Measurements from ENCODE around the gene IGF1R. TPM values are rescaled to one million over a fixed set of nuclear protein-coding genes. Genes with fewer than 3 reads are reported as not detected.
A peak's percentile ranks its signal among the peaks of the same experiment; 100 is the strongest.

Gene IGF1R
- total and polyA plus RNA-seq, 3 experiments from 2014 or later: 2.1 to 11.3 (median 10.9) TPM

DNA sequence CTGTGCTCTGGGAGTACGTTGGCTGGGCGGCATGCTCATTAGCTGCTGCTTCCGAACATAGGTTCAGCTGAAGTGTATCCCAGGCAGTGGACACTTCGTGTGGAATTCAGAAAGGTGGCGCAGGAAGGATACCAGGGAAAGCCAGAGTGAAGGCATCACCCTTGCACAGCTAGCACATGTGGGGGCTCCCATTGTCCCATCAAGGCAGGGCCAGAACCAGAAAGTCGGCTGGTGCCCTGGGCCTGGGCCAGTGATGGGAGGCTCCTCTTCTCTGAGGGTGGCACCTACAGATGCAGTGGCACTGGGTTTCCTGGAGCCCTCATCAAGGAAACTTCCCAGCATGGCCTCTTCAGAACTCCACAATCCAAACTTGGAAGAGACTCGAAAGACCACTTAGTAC is 302.7 kb downstream of the IGF1R start:
- Mint-ChIP-seq H3K27me3 (no peaks in the 10 kb centered on the region), H3K4me1 (peaks cover 17 to 18% (median 18%) of the 10 kb centered on the region in 3 donors), H3K4me3 (no peak overlapping the region), H3K9me3 (no peaks in the 10 kb centered on the region), H3K36me3 (peaks cover 0 to 7% (median 0%) of the 10 kb centered on the region in 3 donors), H3K27ac (peak overlapping the region in 1 of 8 donors; percentile 66)
- CTCF ChIA-PET: no interaction called here
- no peaks in the 10 kb centered on the region for H3K9me3 ChIP-seq (ENCODE audit: low read length)
- H3K27me3 ChIP-seq (ENCODE audit: insufficient read depth, low read length, poor library complexity, severe bottlenecking): no peaks in the 10 kb centered on the region
- no peak overlapping the region for H3K27ac ChIP-seq (ENCODE audit: low read depth, low read length)
- H3K4me1 ChIP-seq (ENCODE audit: insufficient read depth, low read length): no peaks in the 10 kb centered on the region
- POLR2A ChIA-PET: no interaction called here
- DNase-seq: no peak
- H3K36me3 ChIP-seq (ENCODE audit: insufficient read depth, low read length): no peaks in the 10 kb centered on the region
- no peak overlapping the region for H3K4me3 ChIP-seq (ENCODE audit: low read length)

DNA sequence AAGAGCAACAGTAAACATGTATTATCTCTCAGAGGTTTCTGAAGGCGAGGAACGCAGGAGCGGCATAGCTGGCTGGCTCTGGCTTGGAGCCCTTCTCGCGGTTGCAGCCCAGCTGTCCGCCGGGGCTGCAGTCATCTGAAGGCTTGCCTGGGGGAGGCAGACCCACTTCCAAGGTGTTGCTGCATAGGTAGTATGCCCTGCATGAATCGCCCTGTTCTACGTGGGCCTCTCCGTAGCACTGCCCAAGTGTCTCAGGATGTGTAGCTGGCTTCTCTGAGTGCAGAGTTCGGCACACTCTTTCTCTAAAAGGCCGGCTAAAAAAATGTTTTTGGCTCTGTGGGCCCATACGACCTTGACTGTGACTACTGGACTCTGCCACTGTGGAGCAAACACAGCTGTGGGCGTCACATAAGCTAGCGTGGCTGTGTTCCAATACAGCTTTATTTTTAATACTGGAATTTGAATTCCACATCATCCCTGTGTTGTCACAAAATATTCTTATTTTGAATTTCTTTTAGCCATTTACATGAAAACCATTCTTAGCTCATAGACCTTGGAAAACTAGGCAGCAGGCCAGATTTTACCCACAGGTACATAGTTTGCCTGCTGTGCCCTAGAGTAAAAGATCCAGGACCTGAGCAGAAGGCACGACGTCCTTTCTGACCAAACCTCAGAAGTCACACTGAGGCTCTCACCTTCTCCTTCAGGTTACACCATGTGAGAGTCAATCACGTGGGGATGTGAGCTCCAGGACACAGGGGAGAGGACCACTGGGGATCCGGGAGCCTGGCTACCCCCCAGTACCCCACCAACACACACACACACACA is 303.4 kb downstream of the IGF1R start:
- peak overlapping the region in 2 of 7 donors; percentile 53 to 81 for H3K4me3 Mint-ChIP-seq
- POLR2A ChIA-PET: no interaction called here
- H3K36me3 ChIP-seq (ENCODE audit: insufficient read depth, low read length): no peaks in the 10 kb centered on the region
- H3K27ac Mint-ChIP-seq: peak overlapping the region in 6 of 8 donors; percentile 66 to 96 (median 86)
- no peak overlapping the region for H3K27ac ChIP-seq (ENCODE audit: low read depth, low read length)
- H3K27me3 ChIP-seq (ENCODE audit: insufficient read depth, low read length, poor library complexity, severe bottlenecking): no peaks in the 10 kb centered on the region
- peaks cover 17 to 18% (median 18%) of the 10 kb centered on the region in 3 donors for H3K4me1 Mint-ChIP-seq
- H3K9me3 ChIP-seq (ENCODE audit: low read length): no peaks in the 10 kb centered on the region
- no peak for DNase-seq
- no peaks in the 10 kb centered on the region for H3K27me3 Mint-ChIP-seq
- H3K4me1 ChIP-seq (ENCODE audit: insufficient read depth, low read length): no peaks in the 10 kb centered on the region
- no peak overlapping the region for H3K4me3 ChIP-seq (ENCODE audit: low read length)
- H3K36me3 Mint-ChIP-seq: peaks cover 0 to 9% (median 0%) of the 10 kb centered on the region in 3 donors
- no peaks in the 10 kb centered on the region for H3K9me3 Mint-ChIP-seq
- CTCF ChIA-PET: no interaction called here

DNA sequence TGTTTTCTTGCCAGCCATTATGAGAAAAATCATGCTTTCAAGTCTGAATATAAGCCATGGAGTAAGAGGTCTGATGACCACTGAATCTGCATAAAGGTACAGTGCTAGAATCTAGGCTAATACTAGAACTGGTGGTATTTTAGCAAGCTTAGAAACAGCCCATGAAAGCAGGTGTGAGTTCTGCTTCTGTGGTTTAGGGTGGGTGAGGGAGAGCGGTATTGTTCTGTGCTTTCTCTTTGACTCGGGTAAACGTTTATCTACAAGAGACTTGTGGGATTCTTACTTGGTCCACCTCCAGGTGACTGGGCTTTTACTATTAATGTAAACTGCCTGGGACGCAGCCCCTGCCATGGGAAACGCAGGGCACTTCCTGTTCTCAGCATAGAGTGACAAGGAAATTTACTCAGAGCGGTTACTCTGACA is 304.1 kb downstream of the IGF1R start:
- ChIA-PET CTCF (no interaction called here), POLR2A (no interaction called here)
- Histone ChIP-seq H3K36me3 (ENCODE audit: insufficient read depth, low read length) (peaks cover under 1% of the 10 kb centered on the region), H3K4me3 (ENCODE audit: low read length) (no peak overlapping the region), H3K27me3 (ENCODE audit: insufficient read depth, low read length, poor library complexity, severe bottlenecking) (no peaks in the 10 kb centered on the region), H3K9me3 (ENCODE audit: low read length) (no peaks in the 10 kb centered on the region), H3K27ac (ENCODE audit: low read depth, low read length) (no peak overlapping the region), H3K4me1 (ENCODE audit: insufficient read depth, low read length) (no peaks in the 10 kb centered on the region)
- peaks cover 0 to 10% (median 0%) of the 10 kb centered on the region in 3 donors for H3K36me3 Mint-ChIP-seq
- H3K27me3 Mint-ChIP-seq: no peaks in the 10 kb centered on the region
- no peaks in the 10 kb centered on the region for H3K9me3 Mint-ChIP-seq
- peak overlapping the region; percentile 9 to 81 (median 67) for H3K4me3 Mint-ChIP-seq
- peaks cover 17 to 18% (median 18%) of the 10 kb centered on the region in 3 donors for H3K4me1 Mint-ChIP-seq
- peak in 1 of 5 donors; percentile 11 for DNase-seq
- H3K27ac Mint-ChIP-seq: peak overlapping the region; percentile 21 to 96 (median 79)

DNA sequence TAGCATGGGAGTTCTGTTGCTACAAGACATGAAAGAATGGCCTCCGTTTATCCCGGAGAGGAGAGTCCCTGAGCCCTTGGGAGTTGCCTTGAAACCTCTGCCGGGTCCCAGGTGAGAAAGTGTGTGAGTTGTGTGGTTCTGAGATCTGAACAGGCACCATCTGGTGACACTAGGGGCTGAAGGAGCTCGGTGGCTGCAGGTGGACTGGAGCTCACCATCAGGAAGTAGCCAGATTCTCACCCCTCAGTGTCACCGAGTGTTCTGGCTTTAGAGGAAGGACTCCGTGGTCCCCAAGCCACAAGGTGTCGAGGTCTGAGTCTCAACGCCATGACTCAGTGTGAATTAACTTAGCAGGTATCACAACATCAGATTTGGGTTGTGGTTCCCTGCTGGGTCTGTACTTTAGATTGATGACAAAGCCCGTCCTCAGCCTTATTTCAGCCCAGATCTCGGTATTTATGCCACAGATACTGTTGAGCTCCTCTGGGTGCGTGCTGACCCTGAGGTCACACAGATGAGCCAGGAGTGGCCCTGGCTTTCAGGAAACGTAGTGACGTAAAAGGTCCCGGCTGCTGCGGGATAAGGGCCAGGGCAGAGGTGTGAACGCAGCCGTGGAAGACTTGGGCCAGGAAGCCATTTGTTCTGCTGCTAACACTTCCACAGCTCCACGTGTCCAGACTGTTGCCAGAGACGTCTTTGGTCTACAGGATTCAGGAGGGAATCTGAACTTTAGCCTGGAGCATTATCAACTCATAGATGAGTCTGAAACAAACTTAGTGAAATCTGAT is 304.9 kb downstream of the IGF1R start:
- Histone ChIP-seq H3K4me1 (ENCODE audit: insufficient read depth, low read length) (no peaks in the 10 kb centered on the region), H3K4me3 (ENCODE audit: low read length) (no peak overlapping the region), H3K27me3 (ENCODE audit: insufficient read depth, low read length, poor library complexity, severe bottlenecking) (no peaks in the 10 kb centered on the region), H3K27ac (ENCODE audit: low read depth, low read length) (no peak overlapping the region), H3K9me3 (ENCODE audit: low read length) (no peaks in the 10 kb centered on the region), H3K36me3 (ENCODE audit: insufficient read depth, low read length) (peaks cover 6% of the 10 kb centered on the region)
- Mint-ChIP-seq H3K9me3 (no peaks in the 10 kb centered on the region), H3K4me1 (peaks cover 17 to 18% (median 18%) of the 10 kb centered on the region in 3 donors), H3K4me3 (peak overlapping the region in 6 of 7 donors; percentile 44 to 81 (median 70)), H3K36me3 (peaks cover 0 to 17% (median 2%) of the 10 kb centered on the region in 3 donors), H3K27me3 (no peaks in the 10 kb centered on the region), H3K27ac (peak overlapping the region in 7 of 8 donors; percentile 41 to 96 (median 88))
- ChIA-PET CTCF (no interaction called here), POLR2A (no interaction called here)
- DNase-seq: peak in 1 of 5 donors; percentile 3

DNA sequence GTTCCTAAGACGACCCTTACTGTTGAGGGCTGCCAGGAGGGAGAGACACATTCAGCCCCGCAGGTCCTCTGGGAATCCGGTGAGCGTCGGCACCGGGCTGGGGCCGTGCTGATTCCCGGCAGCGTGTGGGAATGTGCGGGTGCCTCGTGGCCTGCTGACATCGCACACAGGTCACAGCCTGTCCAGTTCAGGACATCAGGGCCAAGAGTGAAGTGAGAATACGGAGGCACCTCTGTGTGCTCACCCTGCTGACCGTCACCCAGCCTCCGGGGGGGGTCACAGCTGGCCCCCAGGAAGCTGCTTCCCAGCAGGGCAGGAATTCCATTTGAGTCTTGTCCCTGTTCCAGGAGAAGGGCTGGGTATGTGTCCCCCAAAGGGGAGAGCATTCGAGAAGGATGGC is 305.6 kb downstream of the IGF1R start:
- Mint-ChIP-seq H3K9me3 (no peaks in the 10 kb centered on the region), H3K36me3 (peaks cover 4 to 19% (median 5%) of the 10 kb centered on the region in 3 donors), H3K27ac (peak overlapping the region in 2 of 8 donors; percentile 92 to 96), H3K4me3 (peak overlapping the region in 2 of 7 donors; percentile 66 to 81), H3K4me1 (peaks cover 17 to 18% (median 18%) of the 10 kb centered on the region in 3 donors), H3K27me3 (peaks cover 0 to 2% of the 10 kb centered on the region in 2 donors)
- no peaks in the 10 kb centered on the region for H3K4me1 ChIP-seq (ENCODE audit: insufficient read depth, low read length)
- no peak for DNase-seq
- POLR2A ChIA-PET: no interaction called here
- CTCF ChIA-PET: no interaction called here
- no peaks in the 10 kb centered on the region for H3K9me3 ChIP-seq (ENCODE audit: low read length)
- peaks cover 6% of the 10 kb centered on the region for H3K36me3 ChIP-seq (ENCODE audit: insufficient read depth, low read length)
- H3K27me3 ChIP-seq (ENCODE audit: insufficient read depth, low read length, poor library complexity, severe bottlenecking): no peaks in the 10 kb centered on the region
- no peak overlapping the region for H3K4me3 ChIP-seq (ENCODE audit: low read length)
- H3K27ac ChIP-seq (ENCODE audit: low read depth, low read length): no peak overlapping the region

DNA sequence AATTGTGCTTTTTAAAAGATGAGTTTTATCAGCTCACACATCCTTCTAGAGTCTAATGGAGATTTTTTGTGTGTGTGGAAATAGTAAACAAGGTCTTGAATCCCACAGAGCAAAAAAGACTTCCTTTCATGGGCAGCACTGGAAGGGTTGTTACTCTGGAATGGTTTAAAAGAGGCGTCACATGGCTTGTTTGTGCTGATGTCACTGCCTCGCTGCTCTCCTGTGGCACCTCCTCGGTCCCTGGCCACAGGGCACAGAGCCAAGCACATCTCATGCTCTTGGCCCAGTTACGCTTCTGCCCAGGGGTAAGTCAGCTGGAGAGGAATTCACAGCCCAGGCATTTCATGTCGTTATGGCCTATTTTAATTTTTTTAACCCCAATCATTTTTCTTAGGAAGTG is 306.1 kb downstream of the IGF1R start:
- no peak overlapping the region for H3K27ac ChIP-seq (ENCODE audit: low read depth, low read length)
- Mint-ChIP-seq H3K36me3 (peaks cover 4 to 18% (median 5%) of the 10 kb centered on the region in 3 donors), H3K4me3 (peak overlapping the region in 1 of 7 donors; percentile 66), H3K4me1 (peaks cover 17 to 18% (median 18%) of the 10 kb centered on the region in 3 donors), H3K9me3 (no peaks in the 10 kb centered on the region), H3K27me3 (peaks cover 0 to 2% of the 10 kb centered on the region in 2 donors), H3K27ac (no peak overlapping the region)
- H3K4me1 ChIP-seq (ENCODE audit: insufficient read depth, low read length): no peaks in the 10 kb centered on the region
- no peaks in the 10 kb centered on the region for H3K27me3 ChIP-seq (ENCODE audit: insufficient read depth, low read length, poor library complexity, severe bottlenecking)
- peaks cover 6% of the 10 kb centered on the region for H3K36me3 ChIP-seq (ENCODE audit: insufficient read depth, low read length)
- DNase-seq: no peak
- POLR2A ChIA-PET: no interaction called here
- H3K9me3 ChIP-seq (ENCODE audit: low read length): no peaks in the 10 kb centered on the region
- CTCF ChIA-PET: no interaction called here
- H3K4me3 ChIP-seq (ENCODE audit: low read length): no peak overlapping the region

DNA sequence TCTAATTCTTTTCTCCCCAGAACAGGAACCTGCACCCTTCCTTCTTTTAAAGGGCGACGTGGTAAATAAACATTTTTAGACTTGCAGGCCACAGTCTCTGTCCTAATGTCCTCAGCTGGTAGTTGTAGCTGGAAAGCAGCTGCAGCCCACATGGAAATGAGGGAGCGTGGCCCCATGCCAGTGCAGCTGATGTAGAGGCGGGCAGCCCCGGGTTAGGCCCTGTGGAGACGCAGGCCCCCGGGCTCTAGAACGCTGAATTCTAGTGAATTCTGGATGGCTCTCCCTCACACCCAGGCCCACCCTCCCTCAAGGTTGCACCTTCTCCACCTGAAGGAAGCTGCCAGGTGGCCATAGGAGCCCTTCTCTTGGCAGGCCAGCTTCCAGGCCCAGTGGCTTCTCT is 307.0 kb downstream of the IGF1R start:
- H3K4me1 ChIP-seq (ENCODE audit: insufficient read depth, low read length): no peaks in the 10 kb centered on the region
- ChIA-PET POLR2A (no interaction called here), CTCF (no interaction called here)
- H3K27me3 ChIP-seq (ENCODE audit: insufficient read depth, low read length, poor library complexity, severe bottlenecking): no peaks in the 10 kb centered on the region
- H3K36me3 ChIP-seq (ENCODE audit: insufficient read depth, low read length): peaks cover 6% of the 10 kb centered on the region
- H3K4me3 ChIP-seq (ENCODE audit: low read length): no peak overlapping the region
- peaks cover 4 to 16% (median 5%) of the 10 kb centered on the region in 3 donors for H3K36me3 Mint-ChIP-seq
- no peak overlapping the region for H3K4me3 Mint-ChIP-seq
- no peak for DNase-seq
- no peaks in the 10 kb centered on the region for H3K9me3 ChIP-seq (ENCODE audit: low read length)
- peaks cover 17 to 18% (median 18%) of the 10 kb centered on the region in 3 donors for H3K4me1 Mint-ChIP-seq
- H3K27ac ChIP-seq (ENCODE audit: low read depth, low read length): no peak overlapping the region
- no peak overlapping the region for H3K27ac Mint-ChIP-seq
- peaks cover 0 to 2% of the 10 kb centered on the region in 2 donors for H3K27me3 Mint-ChIP-seq
- H3K9me3 Mint-ChIP-seq: no peaks in the 10 kb centered on the region

Measured in CD8-positive, alpha-beta memory T cell (primary cell).